ENCODE measurements around the gene CHD9.

GRCh38 chr16:53356478-53357207 lies 301.9 kb downstream of the CHD9 start:
- no peak for TF ChIP-seq POLR2A (IDR thresholded peaks at IDR 0.05)
- TF ChIP-seq, protein P1, sequence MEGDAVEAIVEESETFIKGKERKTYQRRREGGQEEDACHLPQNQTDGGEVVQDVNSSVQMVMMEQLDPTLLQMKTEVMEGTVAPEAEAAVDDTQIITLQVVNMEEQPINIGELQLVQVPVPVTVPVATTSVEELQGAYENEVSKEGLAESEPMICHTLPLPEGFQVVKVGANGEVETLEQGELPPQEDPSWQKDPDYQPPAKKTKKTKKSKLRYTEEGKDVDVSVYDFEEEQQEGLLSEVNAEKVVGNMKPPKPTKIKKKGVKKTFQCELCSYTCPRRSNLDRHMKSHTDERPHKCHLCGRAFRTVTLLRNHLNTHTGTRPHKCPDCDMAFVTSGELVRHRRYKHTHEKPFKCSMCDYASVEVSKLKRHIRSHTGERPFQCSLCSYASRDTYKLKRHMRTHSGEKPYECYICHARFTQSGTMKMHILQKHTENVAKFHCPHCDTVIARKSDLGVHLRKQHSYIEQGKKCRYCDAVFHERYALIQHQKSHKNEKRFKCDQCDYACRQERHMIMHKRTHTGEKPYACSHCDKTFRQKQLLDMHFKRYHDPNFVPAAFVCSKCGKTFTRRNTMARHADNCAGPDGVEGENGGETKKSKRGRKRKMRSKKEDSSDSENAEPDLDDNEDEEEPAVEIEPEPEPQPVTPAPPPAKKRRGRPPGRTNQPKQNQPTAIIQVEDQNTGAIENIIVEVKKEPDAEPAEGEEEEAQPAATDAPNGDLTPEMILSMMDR (IDR thresholded peaks at IDR 0.05), result no peak
